ENCODE results near the gene RIOK1.

The RIOK1 gene

GRCh38 chr6:7391151-7391550 lies 1.5 kb downstream of the RIOK1 start:
- peak overlapping the region; percentile 78 for H3K4me3 ChIP-seq (ENCODE audit: control insufficient read depth, low read depth, low read length)
- no peak for TF ChIP-seq CTCF (conservative IDR thresholded peaks at IDR 0.05; ENCODE audit: control insufficient read depth, insufficient read depth, low read depth, low read length)

GRCh38 chr6:7392402-7392801 lies 2.8 kb downstream of the RIOK1 start:
- no peak overlapping the region for H3K4me3 ChIP-seq (ENCODE audit: control insufficient read depth, low read depth, low read length)
- no peak for TF ChIP-seq CTCF (conservative IDR thresholded peaks at IDR 0.05; ENCODE audit: control insufficient read depth, insufficient read depth, low read depth, low read length)
- peak; percentile 23 for DNase-seq (ENCODE audit: low read depth)

More at GRCh38 chr6:7391151-7391550, 1.5 kb downstream of the RIOK1 start:
- peak; percentile 26 for DNase-seq (ENCODE audit: low read depth)

- DNase-seq (ENCODE audit: low read depth) = peak; percentile 35
- no peak overlapping the region for H3K4me3 ChIP-seq (ENCODE audit: control insufficient read depth, low read depth, low read length)
- TF ChIP-seq CTCF (conservative IDR thresholded peaks at IDR 0.05; ENCODE audit: control insufficient read depth, insufficient read depth, low read depth, low read length) = no peak
These were observed 11.5 kb downstream of the RIOK1 start for GRCh38 chr6:7401075-7401474.

GRCh38 chr6:7402716-7403115 lies 13.1 kb downstream of the RIOK1 start:
- TF ChIP-seq CTCF (conservative IDR thresholded peaks at IDR 0.05; ENCODE audit: control insufficient read depth, insufficient read depth, low read depth, low read length) = no peak
- DNase-seq (ENCODE audit: low read depth) = no peak
- H3K4me3 ChIP-seq (ENCODE audit: control insufficient read depth, low read depth, low read length) = no peak overlapping the region

GRCh38 chr6:7404546-7404945 lies 14.9 kb downstream of the RIOK1 start:
- DNase-seq (ENCODE audit: low read depth) = peak; percentile 15
- TF ChIP-seq CTCF (conservative IDR thresholded peaks at IDR 0.05; ENCODE audit: control insufficient read depth, insufficient read depth, low read depth, low read length) = no peak
- H3K4me3 ChIP-seq (ENCODE audit: control insufficient read depth, low read depth, low read length) = no peak overlapping the region

- TF ChIP-seq CTCF (conservative IDR thresholded peaks at IDR 0.05; ENCODE audit: control insufficient read depth, insufficient read depth, low read depth, low read length) = no peak
- DNase-seq (ENCODE audit: low read depth) = peak; percentile 32
- H3K4me3 ChIP-seq (ENCODE audit: control insufficient read depth, low read depth, low read length) = no peak overlapping the region
These were observed 17.1 kb downstream of the RIOK1 start for GRCh38 chr6:7406743-7407142.

GRCh38 chr6:7409740-7410139 lies 20.1 kb downstream of the RIOK1 start:
- no peak for DNase-seq (ENCODE audit: low read depth)
- no peak overlapping the region for H3K4me3 ChIP-seq (ENCODE audit: control insufficient read depth, low read depth, low read length)
- TF ChIP-seq CTCF (conservative IDR thresholded peaks at IDR 0.05; ENCODE audit: control insufficient read depth, insufficient read depth, low read depth, low read length) = no peak

Measured in fibroblast of mammary gland (primary cell).